SK-N-MC (cell line): ENCODE data around the gene KNTC1.

Source experiments
- EZH2 ChIP-seq: fragments of 200-600 bp; sonication (generic); IDR thresholded peaks from one replicate; pipeline ENCODE4 v1.6.1; 2017; ENCODE audit warnings: antibody characterized with exemption
- FOXP2 ChIP-seq: optimal IDR thresholded peaks from 2 replicates; pipeline ENCODE3; 2011; ENCODE audit warnings: mild to moderate bottlenecking, moderate library complexity; ENCODE audit not compliant: insufficient read depth; ENCODE audit errors: extremely low read length, control extremely low read depth
- POLR2AphosphoS5 ChIP-seq: IDR thresholded peaks from 2 replicates; pipeline ENCODE4 v1.6.1; 2012; ENCODE audit warnings: mild to moderate bottlenecking, low read depth, low read length, borderline replicate concordance

DNA sequence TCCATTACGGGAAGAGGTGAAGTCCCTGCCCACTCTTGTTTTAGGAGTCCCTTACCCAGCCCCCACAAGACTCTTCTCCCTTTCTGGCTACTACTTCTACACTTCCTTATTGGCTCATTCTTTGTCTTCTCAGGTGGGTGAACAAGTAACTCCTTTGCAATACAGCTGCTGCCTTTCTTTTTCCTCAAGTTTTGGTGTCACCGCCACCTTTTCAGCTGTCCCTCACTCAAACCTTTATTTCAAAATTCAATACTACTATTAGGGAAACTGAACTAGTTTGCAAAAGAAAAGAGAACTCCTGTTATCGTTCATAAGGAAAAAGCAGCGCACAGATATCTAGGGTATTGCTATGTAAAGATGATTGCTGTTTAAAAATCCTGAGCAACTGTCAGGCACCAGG is 6.4 kb upstream of the KNTC1 start:
- TF ChIP-seq EZH2 (no peak), POLR2AphosphoS5 (no peak), FOXP2 (no peak)
